Measurements from ENCODE around the gene RLN3.
A peak's percentile ranks its signal among the peaks of the same experiment; 100 is the strongest.

RLN3 gene

DNA sequence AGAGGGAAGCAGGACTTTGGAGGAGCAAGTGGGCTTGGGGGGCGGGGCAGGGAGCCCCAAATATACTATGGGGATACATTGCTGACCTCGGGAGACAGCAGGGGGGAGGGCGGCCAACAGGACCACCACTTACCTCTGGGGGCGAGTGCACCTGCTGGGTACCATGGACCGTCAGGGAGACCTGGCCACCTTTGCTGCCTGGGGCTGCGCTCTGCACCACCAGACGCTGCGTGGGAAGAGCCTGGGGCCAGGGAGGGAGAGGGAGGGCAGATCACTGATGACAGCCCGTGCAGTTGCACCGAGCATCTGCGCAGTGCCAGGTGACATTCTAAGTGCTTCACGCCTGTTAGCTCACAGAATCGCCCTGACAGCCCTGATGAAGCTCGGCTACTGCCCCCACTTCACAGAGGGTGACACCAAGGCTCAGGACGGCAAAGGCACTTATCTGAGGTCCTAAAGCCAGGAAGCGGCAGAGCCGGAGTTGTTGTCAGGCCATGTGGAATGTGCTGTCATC lies 45.9 kb upstream of the RLN3 start:
- DNase-seq (ENCODE audit: low read depth, low spot score), result no peak
- H3K9me3 ChIP-seq (ENCODE audit: insufficient read depth, low read length), result no peaks in the 10 kb centered on the region
- no peak overlapping the region for H3K9ac ChIP-seq (ENCODE audit: insufficient read length, low read depth)
- peaks cover 31% of the 10 kb centered on the region for H3K36me3 ChIP-seq (ENCODE audit: insufficient read depth, insufficient read length, low read length)
- H3K4me1 ChIP-seq (ENCODE audit: insufficient read depth, insufficient read length), result peaks cover 47% of the 10 kb centered on the region
- H3K4me3 ChIP-seq (ENCODE audit: insufficient read length, low read depth), result no peak overlapping the region
- TF ChIP-seq SUZ12 (IDR thresholded peaks at IDR 0.05; ENCODE audit: extremely low read depth, insufficient read depth, insufficient read length), result no peak
- TF ChIP-seq YY1 (IDR thresholded peaks at IDR 0.05; ENCODE audit: insufficient read depth, insufficient read length), result no peak
- TF ChIP-seq ZNF274 (IDR thresholded peaks at IDR 0.05; ENCODE audit: low read depth, low read length), result no peak
- no peaks in the 10 kb centered on the region for H3K27me3 ChIP-seq (ENCODE audit: insufficient read depth, insufficient read length)

DNA sequence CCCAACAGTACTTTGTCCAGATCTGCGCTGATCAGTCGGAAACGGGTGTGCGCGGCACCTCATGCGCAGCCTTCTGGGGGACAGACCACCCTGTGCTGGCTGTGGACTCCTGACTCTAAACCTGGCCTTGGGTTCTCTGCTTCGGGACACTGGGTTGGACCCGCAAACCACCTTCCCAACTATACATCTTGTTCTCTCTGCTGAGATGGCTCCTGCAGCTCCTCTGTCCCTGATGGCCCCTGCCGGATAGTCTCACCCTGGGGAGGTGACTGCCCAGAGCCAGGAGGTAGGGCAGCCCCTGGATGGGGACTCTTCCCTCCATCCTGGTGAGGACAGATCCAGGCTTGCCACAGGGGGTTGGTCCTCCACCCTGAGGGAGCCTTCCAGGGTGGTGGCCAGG lies 45.2 kb upstream of the RLN3 start:
- Histone ChIP-seq H3K36me3 (ENCODE audit: insufficient read depth, insufficient read length, low read length) (peaks cover 29% of the 10 kb centered on the region), H3K9ac (ENCODE audit: insufficient read length, low read depth) (no peak overlapping the region), H3K4me3 (ENCODE audit: insufficient read length, low read depth) (no peak overlapping the region), H3K4me1 (ENCODE audit: insufficient read depth, insufficient read length) (peaks cover 52% of the 10 kb centered on the region), H3K27me3 (ENCODE audit: insufficient read depth, insufficient read length) (no peaks in the 10 kb centered on the region), H3K9me3 (ENCODE audit: insufficient read depth, low read length) (no peaks in the 10 kb centered on the region)
- TF ChIP-seq YY1 (IDR thresholded peaks at IDR 0.05; ENCODE audit: insufficient read depth, insufficient read length) (no peak), ZNF274 (IDR thresholded peaks at IDR 0.05; ENCODE audit: low read depth, low read length) (no peak), SUZ12 (IDR thresholded peaks at IDR 0.05; ENCODE audit: extremely low read depth, insufficient read depth, insufficient read length) (no peak)
- DNase-seq (ENCODE audit: low read depth, low spot score), result no peak

DNA sequence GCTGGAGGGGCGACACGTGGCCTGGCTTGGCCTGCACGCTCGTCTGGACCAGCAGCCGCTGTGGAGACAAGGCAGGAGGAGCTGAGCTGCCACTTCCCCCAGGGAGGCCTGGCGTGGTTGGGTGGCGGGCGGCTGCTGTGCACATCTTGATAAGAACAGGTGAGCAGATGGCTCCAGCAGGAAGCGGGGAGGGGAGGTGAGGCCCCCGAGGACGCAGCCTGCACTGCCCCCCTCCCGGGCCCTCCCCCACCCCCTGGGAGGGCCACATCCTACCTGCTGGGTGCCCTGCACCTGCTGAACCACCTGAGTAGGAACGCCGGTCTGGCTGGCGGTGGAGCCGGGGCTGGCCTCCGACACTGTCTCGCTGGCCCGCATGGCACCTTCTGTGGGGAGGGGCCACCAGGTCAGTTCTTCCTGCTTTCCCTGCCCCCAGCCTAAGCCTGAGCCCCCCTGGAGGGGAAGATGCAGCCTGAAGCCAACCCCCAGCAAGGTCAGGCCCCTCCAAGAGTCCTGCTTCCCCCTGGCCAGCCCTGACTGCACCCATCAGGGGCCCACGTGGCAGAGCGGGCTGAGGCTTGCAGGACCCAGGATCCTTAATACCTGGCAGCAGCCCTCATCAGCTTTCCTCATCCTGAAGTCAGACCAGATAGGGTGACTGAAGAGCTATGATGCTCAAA lies 44.6 kb upstream of the RLN3 start:
- Histone ChIP-seq H3K9ac (ENCODE audit: insufficient read length, low read depth) (peak overlapping the region; percentile 51), H3K4me3 (ENCODE audit: insufficient read length, low read depth) (no peak overlapping the region), H3K9me3 (ENCODE audit: insufficient read depth, low read length) (no peaks in the 10 kb centered on the region), H3K36me3 (ENCODE audit: insufficient read depth, insufficient read length, low read length) (peaks cover 27% of the 10 kb centered on the region), H3K27me3 (ENCODE audit: insufficient read depth, insufficient read length) (no peaks in the 10 kb centered on the region), H3K4me1 (ENCODE audit: insufficient read depth, insufficient read length) (peaks cover 48% of the 10 kb centered on the region)
- TF ChIP-seq ZNF274 (IDR thresholded peaks at IDR 0.05; ENCODE audit: low read depth, low read length) (no peak), YY1 (IDR thresholded peaks at IDR 0.05; ENCODE audit: insufficient read depth, insufficient read length) (no peak), SUZ12 (IDR thresholded peaks at IDR 0.05; ENCODE audit: extremely low read depth, insufficient read depth, insufficient read length) (no peak)
- DNase-seq (ENCODE audit: low read depth, low spot score), result no peak

DNA sequence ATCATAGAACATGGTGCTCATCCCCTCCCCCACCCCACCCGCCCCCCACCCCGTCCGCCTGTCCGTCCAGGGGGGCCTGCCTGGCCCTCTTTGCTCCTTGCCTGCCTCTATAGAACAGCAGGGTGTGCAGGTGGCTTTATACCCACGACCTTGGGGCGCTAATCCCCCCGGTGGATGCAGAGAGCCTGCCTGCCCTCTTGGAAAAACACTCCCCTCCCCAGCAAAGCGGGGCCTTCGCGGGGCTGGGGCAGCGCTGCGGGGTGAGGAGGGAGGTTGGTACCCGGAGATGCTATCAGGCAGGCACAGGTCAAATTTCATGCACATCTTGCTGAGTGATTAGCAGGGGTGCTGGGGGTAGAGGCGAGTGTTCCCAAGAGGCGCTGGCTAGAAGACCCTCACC lies 43.8 kb upstream of the RLN3 start:
- no peak for DNase-seq (ENCODE audit: low read depth, low spot score)
- TF ChIP-seq ZNF274 (IDR thresholded peaks at IDR 0.05; ENCODE audit: low read depth, low read length), result no peak
- TF ChIP-seq SUZ12 (IDR thresholded peaks at IDR 0.05; ENCODE audit: extremely low read depth, insufficient read depth, insufficient read length), result no peak
- no peak for TF ChIP-seq YY1 (IDR thresholded peaks at IDR 0.05; ENCODE audit: insufficient read depth, insufficient read length)
- Histone ChIP-seq H3K9me3 (ENCODE audit: insufficient read depth, low read length) (no peaks in the 10 kb centered on the region), H3K27me3 (ENCODE audit: insufficient read depth, insufficient read length) (no peaks in the 10 kb centered on the region), H3K4me1 (ENCODE audit: insufficient read depth, insufficient read length) (peaks cover 51% of the 10 kb centered on the region), H3K4me3 (ENCODE audit: insufficient read length, low read depth) (no peak overlapping the region), H3K36me3 (ENCODE audit: insufficient read depth, insufficient read length, low read length) (peaks cover 27% of the 10 kb centered on the region), H3K9ac (ENCODE audit: insufficient read length, low read depth) (no peak overlapping the region)

DNA sequence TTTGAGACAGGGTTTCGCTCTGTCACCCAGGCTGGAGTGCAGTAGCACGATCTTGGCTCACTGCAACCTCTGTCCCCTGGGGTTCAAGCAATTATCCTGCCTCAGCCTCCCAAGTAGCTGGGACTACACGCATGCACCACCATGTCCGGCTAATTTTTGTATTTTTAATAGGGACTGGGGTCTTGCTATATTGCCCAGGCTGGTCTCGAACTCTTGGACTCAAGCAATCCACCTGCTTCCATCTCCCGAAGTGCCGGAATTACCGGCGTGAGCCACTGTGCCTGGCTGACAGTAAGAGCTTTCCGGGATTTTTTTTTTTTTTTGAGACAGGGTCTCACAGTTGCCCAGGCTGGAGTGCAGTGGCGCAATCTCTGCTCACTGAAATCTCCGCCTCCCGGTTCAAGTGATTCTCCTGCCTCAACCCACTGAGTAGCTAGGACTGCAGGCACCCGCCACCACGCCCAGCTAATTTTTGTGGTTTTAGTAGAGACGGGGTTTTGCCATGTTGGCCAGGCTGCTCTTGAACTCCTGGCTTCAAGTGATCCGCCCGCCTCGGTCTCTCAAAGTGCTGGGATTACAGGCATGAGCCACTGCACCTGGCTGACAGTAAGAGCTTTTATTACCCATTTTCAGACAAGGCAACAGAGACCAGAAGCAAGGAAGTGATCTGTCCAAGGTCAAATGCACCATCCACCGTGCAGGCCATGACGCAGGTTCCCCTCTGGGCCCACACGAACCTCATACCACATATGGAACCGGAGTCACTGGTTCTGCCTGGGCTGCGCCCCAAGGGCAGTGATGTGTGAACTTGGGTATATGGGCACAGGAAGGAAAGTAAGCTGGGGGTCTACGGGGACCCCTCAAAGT lies 42.8 kb upstream of the RLN3 start:
- no peak overlapping the region for H3K4me3 ChIP-seq (ENCODE audit: insufficient read length, low read depth)
- H3K36me3 ChIP-seq (ENCODE audit: insufficient read depth, insufficient read length, low read length), result peaks cover 27% of the 10 kb centered on the region
- no peaks in the 10 kb centered on the region for H3K27me3 ChIP-seq (ENCODE audit: insufficient read depth, insufficient read length)
- no peak overlapping the region for H3K9ac ChIP-seq (ENCODE audit: insufficient read length, low read depth)
- H3K4me1 ChIP-seq (ENCODE audit: insufficient read depth, insufficient read length), result peaks cover 54% of the 10 kb centered on the region
- no peak for TF ChIP-seq ZNF274 (IDR thresholded peaks at IDR 0.05; ENCODE audit: low read depth, low read length)
- no peak for TF ChIP-seq YY1 (IDR thresholded peaks at IDR 0.05; ENCODE audit: insufficient read depth, insufficient read length)
- TF ChIP-seq SUZ12 (IDR thresholded peaks at IDR 0.05; ENCODE audit: extremely low read depth, insufficient read depth, insufficient read length), result no peak
- no peaks in the 10 kb centered on the region for H3K9me3 ChIP-seq (ENCODE audit: insufficient read depth, low read length)
- no peak for DNase-seq (ENCODE audit: low read depth, low spot score)

DNA sequence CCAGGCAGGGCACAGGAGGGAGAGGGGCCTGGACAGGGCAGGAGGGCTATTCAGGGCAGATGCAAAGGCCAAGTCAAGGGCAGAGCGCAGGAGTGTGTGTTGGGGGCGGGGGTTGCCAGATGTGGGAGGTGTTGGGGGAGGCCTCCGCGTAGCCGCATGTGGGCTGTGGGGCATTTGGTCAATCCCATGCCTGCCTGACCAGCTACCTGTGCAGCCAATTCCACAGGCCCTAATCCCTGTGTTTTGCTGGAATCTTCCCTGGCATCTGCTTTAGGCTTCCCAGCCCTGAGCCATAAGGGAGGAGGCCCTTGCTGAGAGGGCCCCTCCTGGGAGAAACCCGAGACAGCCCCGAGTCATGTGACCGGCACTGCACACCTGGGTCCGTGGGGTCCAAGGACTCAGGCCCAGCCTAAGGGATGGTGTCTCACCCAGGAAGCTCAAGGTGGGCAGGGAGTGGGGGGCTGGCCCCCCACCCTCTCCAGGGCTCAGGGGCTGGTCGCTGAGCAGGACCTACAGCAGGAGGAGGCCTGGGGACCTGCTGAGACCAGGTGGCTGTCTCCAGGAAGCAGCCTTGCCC lies 42.1 kb upstream of the RLN3 start:
- Histone ChIP-seq H3K9ac (ENCODE audit: insufficient read length, low read depth) (peak overlapping the region; percentile 81), H3K36me3 (ENCODE audit: insufficient read depth, insufficient read length, low read length) (peaks cover 21% of the 10 kb centered on the region), H3K4me1 (ENCODE audit: insufficient read depth, insufficient read length) (peaks cover 48% of the 10 kb centered on the region), H3K27me3 (ENCODE audit: insufficient read depth, insufficient read length) (no peaks in the 10 kb centered on the region), H3K9me3 (ENCODE audit: insufficient read depth, low read length) (no peaks in the 10 kb centered on the region), H3K4me3 (ENCODE audit: insufficient read length, low read depth) (peak overlapping the region; percentile 13)
- no peak for DNase-seq (ENCODE audit: low read depth, low spot score)
- no peak for TF ChIP-seq ZNF274 (IDR thresholded peaks at IDR 0.05; ENCODE audit: low read depth, low read length)
- no peak for TF ChIP-seq SUZ12 (IDR thresholded peaks at IDR 0.05; ENCODE audit: extremely low read depth, insufficient read depth, insufficient read length)
- no peak for TF ChIP-seq YY1 (IDR thresholded peaks at IDR 0.05; ENCODE audit: insufficient read depth, insufficient read length)
